Measurements from ENCODE around the gene COQ5. TPM values are rescaled to one million over a fixed set of nuclear protein-coding genes. Genes with fewer than 3 reads are reported as not detected.

Gene COQ5
- total RNA-seq, 2 experiments from 2014 or later, result 28.6 to 30.6 TPM

- no peak for ATAC-seq
Observed at GRCh38 chr12:120480211-120480610, 48.7 kb downstream of the COQ5 start.

GRCh38 chr12:120479458-120479857 is 49.5 kb downstream of the COQ5 start:
- DNase-seq (no peak), ATAC-seq (no peak)
- no peaks in the 10 kb centered on the region for H3K9me3 Mint-ChIP-seq (ENCODE audit: insufficient read depth)
- no peaks in the 10 kb centered on the region for H3K27me3 Mint-ChIP-seq (ENCODE audit: low read depth)
- ChIA-PET CTCF (interaction anchor here (0.8 to 1.5 kb wide), 4 partner anchors 11 to 122 kb away, joined by 3 to 4 read pairs (median 4); no protein-coding TSS in a partner anchor), POLR2A (interaction anchor here (1.0 kb wide), 1 partner anchor 10 kb away, joined by 6 read pairs; the partner anchor contains the start of gene SRSF9)
- peaks cover 5% of the 10 kb centered on the region for H3K4me1 Mint-ChIP-seq (ENCODE audit: low read depth)
- peaks cover 4% of the 10 kb centered on the region for H3K36me3 Mint-ChIP-seq (ENCODE audit: low read depth)
- H3K4me3 Mint-ChIP-seq, result no peak overlapping the region
- no peak overlapping the region for H3K27ac Mint-ChIP-seq

More at GRCh38 chr12:120480211-120480610, 48.7 kb downstream of the COQ5 start:
- no peaks in the 10 kb centered on the region for H3K27me3 Mint-ChIP-seq (ENCODE audit: low read depth)
- H3K4me3 Mint-ChIP-seq, result no peak overlapping the region
- ChIA-PET CTCF (interaction anchor here (1.0 kb wide), 1 partner anchor 10 kb away, joined by 3 read pairs; no protein-coding TSS in a partner anchor), POLR2A (no interaction called here)
- H3K4me1 Mint-ChIP-seq (ENCODE audit: low read depth), result peaks cover 5% of the 10 kb centered on the region
- no peak for DNase-seq
- no peaks in the 10 kb centered on the region for H3K9me3 Mint-ChIP-seq (ENCODE audit: insufficient read depth)
- peaks cover 4% of the 10 kb centered on the region for H3K36me3 Mint-ChIP-seq (ENCODE audit: low read depth)
- no peak overlapping the region for H3K27ac Mint-ChIP-seq

GRCh38 chr12:120475643-120476042 is 53.3 kb downstream of the COQ5 start:
- Mint-ChIP-seq H3K9me3 (ENCODE audit: insufficient read depth) (no peaks in the 10 kb centered on the region), H3K36me3 (ENCODE audit: low read depth) (no peaks in the 10 kb centered on the region), H3K4me1 (ENCODE audit: low read depth) (peaks cover 10% of the 10 kb centered on the region), H3K27ac (no peak overlapping the region), H3K4me3 (no peak overlapping the region), H3K27me3 (ENCODE audit: low read depth) (no peaks in the 10 kb centered on the region)
- CTCF ChIA-PET, result interaction anchor here (1.6 kb wide), 1 partner anchor 10 kb away, joined by 6 read pairs; no protein-coding TSS in a partner anchor
- DNase-seq (no peak), ATAC-seq (no peak)
- POLR2A ChIA-PET, result interaction anchor here (1.3 kb wide), 1 partner anchor 29 kb away, joined by 3 read pairs; the partner anchor contains the start of genes GATC and TRIAP1

GRCh38 chr12:120474616-120474960 is 54.4 kb downstream of the COQ5 start:
- Mint-ChIP-seq H3K27ac (no peak overlapping the region), H3K4me1 (ENCODE audit: low read depth) (peaks cover 13% of the 10 kb centered on the region), H3K9me3 (ENCODE audit: insufficient read depth) (no peaks in the 10 kb centered on the region), H3K27me3 (ENCODE audit: low read depth) (no peaks in the 10 kb centered on the region), H3K4me3 (no peak overlapping the region), H3K36me3 (ENCODE audit: low read depth) (no peaks in the 10 kb centered on the region)
- DNase-seq, result no peak
- ChIA-PET POLR2A (interaction anchor here (0.6 kb wide), 1 partner anchor 181 kb away, joined by 3 read pairs; no protein-coding TSS in a partner anchor), CTCF (interaction anchor here (0.9 to 1.6 kb wide), 2 partner anchors 9 to 42 kb away, joined by 3 to 6 read pairs; no protein-coding TSS in a partner anchor)
- no peak for ATAC-seq

- ATAC-seq, result no peak
- H3K36me3 Mint-ChIP-seq (ENCODE audit: low read depth), result no peaks in the 10 kb centered on the region
- no peak overlapping the region for H3K4me3 Mint-ChIP-seq
- H3K27me3 Mint-ChIP-seq (ENCODE audit: low read depth), result no peaks in the 10 kb centered on the region
- no peak overlapping the region for H3K27ac Mint-ChIP-seq
- POLR2A ChIA-PET, result interaction anchor here (0.6 kb wide), 1 partner anchor 181 kb away, joined by 3 read pairs; no protein-coding TSS in a partner anchor
- CTCF ChIA-PET, result interaction anchor here (0.9 kb wide), 1 partner anchor 42 kb away, joined by 3 read pairs; no protein-coding TSS in a partner anchor
- no peaks in the 10 kb centered on the region for H3K9me3 Mint-ChIP-seq (ENCODE audit: insufficient read depth)
- DNase-seq, result no peak
- peaks cover 13% of the 10 kb centered on the region for H3K4me1 Mint-ChIP-seq (ENCODE audit: low read depth)
Observed at GRCh38 chr12:120473807-120474615, 54.9 kb downstream of the COQ5 start.

DNA sequence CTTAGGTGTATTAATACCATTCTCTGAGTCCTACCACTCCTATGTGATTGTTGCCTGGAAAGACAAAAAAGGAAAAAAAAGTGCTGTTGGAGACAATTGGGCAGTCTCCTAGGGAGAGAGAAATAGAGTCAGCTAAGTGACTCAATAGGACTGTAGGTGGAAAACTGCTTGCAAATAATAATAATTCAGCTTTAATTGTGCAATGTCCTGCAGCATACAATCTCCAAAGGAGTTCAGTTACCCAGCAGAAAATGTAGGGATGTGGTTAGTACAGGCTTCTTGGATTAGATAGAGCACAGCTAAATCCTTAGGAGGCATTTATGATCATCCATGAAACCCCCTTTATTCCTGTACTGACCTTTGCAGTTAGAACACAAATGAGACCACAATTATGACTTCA is 56.4 kb downstream of the COQ5 start:
- Mint-ChIP-seq H3K4me1 (ENCODE audit: low read depth) (peaks cover 22% of the 10 kb centered on the region), H3K27ac (no peak overlapping the region)
- CTCF ChIA-PET, result interaction anchor here (0.9 to 1.1 kb wide), 2 partner anchors 13 to 16 kb away, joined by 3 read pairs; no protein-coding TSS in a partner anchor

GRCh38 chr12:120470150-120470784 is 58.7 kb downstream of the COQ5 start:
- ATAC-seq (peak; percentile 36), DNase-seq (no peak)
- ChIA-PET POLR2A (interaction anchor here (0.9 to 4.0 kb wide), 5 partner anchors 11 to 178 kb away, joined by 6 to 27 read pairs (median 7); partner anchors contain the start of genes COQ5, DYNLL1, RNU4-1 and RNU4-2), CTCF (interaction anchor here (0.6 to 4.7 kb wide), 24 partner anchors 10 to 269 kb away, joined by 3 to 27 read pairs (median 4); partner anchors contain the start of genes DYNLL1, POP5 and RPLP0)
- peak overlapping the region; percentile 96 for H3K4me3 Mint-ChIP-seq
- H3K27me3 Mint-ChIP-seq (ENCODE audit: low read depth), result no peaks in the 10 kb centered on the region
- H3K9me3 Mint-ChIP-seq (ENCODE audit: insufficient read depth), result no peaks in the 10 kb centered on the region
- H3K27ac Mint-ChIP-seq, result peak overlapping the region; percentile 81
- peaks cover 24% of the 10 kb centered on the region for H3K36me3 Mint-ChIP-seq (ENCODE audit: low read depth)
- peaks cover 40% of the 10 kb centered on the region for H3K4me1 Mint-ChIP-seq (ENCODE audit: low read depth)

More for the DNA sequence above, 56.4 kb downstream of the COQ5 start:
- no peak overlapping the region for H3K4me3 Mint-ChIP-seq
- POLR2A ChIA-PET, result interaction anchor here (0.9 to 1.0 kb wide), 2 partner anchors 24 to 42 kb away, joined by 3 to 4 read pairs; no protein-coding TSS in a partner anchor
- H3K36me3 Mint-ChIP-seq (ENCODE audit: low read depth), result peaks cover 10% of the 10 kb centered on the region
- ATAC-seq (no peak), DNase-seq (no peak)
- H3K27me3 Mint-ChIP-seq (ENCODE audit: low read depth), result no peaks in the 10 kb centered on the region
- no peaks in the 10 kb centered on the region for H3K9me3 Mint-ChIP-seq (ENCODE audit: insufficient read depth)

DNA sequence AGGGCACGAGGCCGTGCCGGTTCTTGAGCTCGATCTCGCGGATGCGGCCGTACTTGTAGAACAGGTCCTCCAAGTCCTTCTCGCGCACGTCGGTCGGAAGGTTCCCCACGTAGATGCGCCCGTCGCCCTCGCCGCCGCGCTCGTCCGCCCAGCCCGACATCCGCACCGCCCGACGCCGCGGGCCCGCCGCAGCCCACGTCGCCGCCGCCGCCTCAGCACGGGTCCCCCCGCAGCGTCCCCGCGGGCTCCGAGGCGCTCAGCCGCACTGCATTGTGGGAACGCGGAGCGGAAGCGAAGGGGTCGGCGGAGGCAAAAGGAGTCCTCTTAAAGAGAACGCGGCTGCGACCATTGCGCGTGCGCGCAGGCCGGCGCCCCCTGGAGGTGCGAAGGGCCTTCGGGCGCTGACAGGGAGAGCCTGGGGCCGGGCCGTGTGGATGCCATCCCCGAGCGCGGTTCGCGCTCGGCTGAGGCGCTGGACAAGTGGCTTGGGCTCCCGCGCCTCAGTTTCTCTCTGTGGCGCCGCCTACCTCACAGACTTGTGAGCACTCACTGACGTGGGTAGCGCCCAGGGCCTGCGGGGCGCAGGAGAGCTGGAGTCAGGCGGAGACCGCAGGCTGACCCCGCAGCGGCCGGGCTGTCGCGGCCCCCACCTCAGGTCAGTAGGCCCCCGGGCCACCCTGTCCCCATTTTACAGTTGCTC is 59.4 kb downstream of the COQ5 start, which contains the start of gene SRSF9:
Gene SRSF9, minus strand, starts transcription at position 299 of the 700 bp plus-strand sequence. Its CDS starts 139 bp downstream, at position 160.
- CTCF ChIA-PET, result interaction anchor here (0.6 to 4.7 kb wide), 38 partner anchors 8 to 502 kb away, joined by 3 to 27 read pairs (median 4); partner anchors contain the start of genes COQ5, COX6A1, DYNLL1 and POP5
- H3K4me1 Mint-ChIP-seq (ENCODE audit: low read depth), result peaks cover 40% of the 10 kb centered on the region
- peak within 1 kb of the TSS; percentile 87 for H3K27ac Mint-ChIP-seq
- H3K4me3 Mint-ChIP-seq, result peak within 1 kb of the TSS; percentile 96
- ATAC-seq, result peak; percentile 96
- peaks cover 30% of the 10 kb centered on the region for H3K36me3 Mint-ChIP-seq (ENCODE audit: low read depth)
- POLR2A ChIA-PET, result interaction anchor here (0.6 to 4.0 kb wide), 12 partner anchors 10 to 268 kb away, joined by 3 to 27 read pairs (median 6); partner anchors contain the start of genes COQ5, DYNLL1, PLA2G1B and RNU4-1
- no peaks in the 10 kb centered on the region for H3K9me3 Mint-ChIP-seq (ENCODE audit: insufficient read depth)
- H3K27me3 Mint-ChIP-seq (ENCODE audit: low read depth), result no peaks in the 10 kb centered on the region
- peak; percentile 97 for DNase-seq

GRCh38 chr12:120468821-120469449 is 60.0 kb downstream of the COQ5 start:
- Mint-ChIP-seq H3K4me1 (ENCODE audit: low read depth) (peaks cover 40% of the 10 kb centered on the region), H3K27me3 (ENCODE audit: low read depth) (no peaks in the 10 kb centered on the region), H3K9me3 (ENCODE audit: insufficient read depth) (no peaks in the 10 kb centered on the region), H3K4me3 (peak overlapping the region; percentile 96), H3K27ac (peak overlapping the region; percentile 87), H3K36me3 (ENCODE audit: low read depth) (peaks cover 37% of the 10 kb centered on the region)
- ChIA-PET CTCF (interaction anchor here (0.9 to 4.7 kb wide), 30 partner anchors 8 to 503 kb away, joined by 3 to 27 read pairs (median 5); partner anchors contain the start of genes COQ5, COX6A1, DYNLL1 and POP5), POLR2A (interaction anchor here (0.6 to 4.0 kb wide), 13 partner anchors 10 to 267 kb away, joined by 3 to 27 read pairs (median 4); partner anchors contain the start of genes COQ5, COX6A1, DYNLL1 and PLA2G1B)
- DNase-seq, result peak; percentile 66
- peak; percentile 32 for ATAC-seq

DNA sequence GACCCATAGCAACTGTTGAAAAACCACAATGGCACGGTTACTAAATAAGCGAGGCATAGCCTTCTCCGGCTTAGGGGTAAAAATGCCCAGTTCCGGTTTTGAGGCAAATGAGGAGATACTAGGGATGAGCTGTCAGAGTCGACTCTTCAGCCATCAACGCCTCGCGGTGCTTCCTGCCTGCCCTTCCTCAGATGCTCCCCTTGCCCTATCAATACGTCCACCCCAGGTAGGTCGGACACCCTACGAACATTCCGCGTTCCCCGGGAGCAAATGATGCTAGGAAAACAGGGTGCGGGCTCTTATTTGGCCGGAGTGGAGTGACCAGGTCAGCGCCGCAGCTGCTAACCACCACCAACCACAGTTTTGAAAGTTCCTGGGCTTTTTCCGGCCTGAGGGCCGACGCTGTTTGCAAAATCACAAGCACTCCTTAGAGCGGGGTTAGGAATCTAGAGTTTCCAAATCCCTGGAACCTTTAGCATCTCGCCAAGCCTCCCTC is 60.6 kb downstream of the COQ5 start:
- peak; percentile 45 for DNase-seq
- no peak for ATAC-seq
- Mint-ChIP-seq H3K4me1 (ENCODE audit: low read depth) (peaks cover 40% of the 10 kb centered on the region), H3K4me3 (peak overlapping the region; percentile 96), H3K36me3 (ENCODE audit: low read depth) (peaks cover 43% of the 10 kb centered on the region), H3K27ac (peak overlapping the region; percentile 87), H3K27me3 (ENCODE audit: low read depth) (no peaks in the 10 kb centered on the region), H3K9me3 (ENCODE audit: insufficient read depth) (no peaks in the 10 kb centered on the region)
- POLR2A ChIA-PET, result interaction anchor here (0.6 to 4.0 kb wide), 9 partner anchors 9 to 827 kb away, joined by 3 to 27 read pairs (median 5); partner anchors contain the start of genes COQ5, COX6A1, DYNLL1 and RNU4-1
- CTCF ChIA-PET, result interaction anchor here (0.6 to 4.7 kb wide), 26 partner anchors 10 to 503 kb away, joined by 3 to 27 read pairs (median 6); partner anchors contain the start of genes COQ5, COX6A1, DYNLL1 and POP5
